K562 (cell line): ENCODE measurements around the gene PHF21A. TPM values are rescaled to one million over a fixed set of nuclear protein-coding genes. Genes with fewer than 3 reads are reported as not detected.

ENCODE experiments used
- ATAC-seq: fragments of 200-7000 bp; cut with Tn5 transposase; 3 replicates; pipeline ENCODE4 v1.9.1; 2020; ENCODE audit warnings: moderate library complexity
- BruUV-seq: library from RNA; stranded (reverse); fragments of 400-500 nt; replicated peaks from 2 replicates; lab custom pipeline; 2021; lab: Mats Ljungman, UMichigan
- CTCF ChIA-PET: fragments of 300-600 bp; formaldehyde crosslinking; extraction: SDS; loops from one replicate; lab custom pipeline; 2021; ENCODE audit warnings: low intra/inter-chr PET ratio; lab: Yijun Ruan, JAX
- POLR2A ChIA-PET: fragments of 300-600, 350-650 bp; sonication (Branson Sonifier 250); formaldehyde crosslinking; extraction: SDS; loops from one replicate; lab custom pipeline; 2021; ENCODE audit warnings: antibody characterized with exemption, inconsistent platforms; lab: Yijun Ruan, JAX
- DNase-seq, 4 experiments: peaks; one replicate each; pipeline versions ENCODE4 v3.0.0 to v3.0.0-alpha.2; 2011 to 2018; ENCODE audit warnings: low spot score in 3 of 4, mixed read lengths in 3 of 4; ENCODE audit errors: extremely low read depth in 1 of 4
- FAIRE-seq: peaks from 2 replicates; lab custom pipeline; 2011; peaks lifted over from hg19 to GRCh38; lab: Jason Lieb, UNC
- H2AFZ ChIP-seq: 2 replicates; pipeline ENCODE4 v1.6.0; 2011; ENCODE audit warnings: low read depth, low read length, control low read depth, inconsistent platforms
- H3K27ac ChIP-seq: fragments of 200-600 bp; 3 replicates; pipeline ENCODE4 v1.8.0; 2011; ENCODE audit warnings: low read depth, mild to moderate bottlenecking, control low read depth, inconsistent platforms, low read length, moderate library complexity, mixed read lengths; ENCODE audit errors: extremely low read depth
- H3K27me3 ChIP-seq, 2 experiments: fragments of 300-600 bp in 1 of 2; 2 replicates in 1 of 2; 3 replicates in 1 of 2; pipeline versions ENCODE4 v1.6.0 to v1.8.0; 2011; ENCODE audit warnings: inconsistent platforms in 2 of 2, low read length in 2 of 2, mild to moderate bottlenecking in 1 of 2, mixed read lengths in 1 of 2, moderate library complexity in 1 of 2; ENCODE audit not compliant: control insufficient read depth in 2 of 2, insufficient read depth in 2 of 2
- H3K36me3 ChIP-seq: fragments of 300-600 bp; 3 replicates; pipeline ENCODE4 v1.8.0; 2011; ENCODE audit warnings: mild to moderate bottlenecking, low read length, inconsistent platforms; ENCODE audit not compliant: control insufficient read depth, insufficient read depth
- H3K4me1 ChIP-seq, 2 experiments: fragments of 200-600 bp in 1 of 2; replicated peaks in 1 of 2; 2 replicates in 1 of 2; 3 replicates in 1 of 2; pipeline versions ENCODE4 v1.5.1 to v1.8.0; 2011; ENCODE audit warnings: inconsistent platforms in 2 of 2, low read length in 2 of 2, mild to moderate bottlenecking in 1 of 2, mixed read lengths in 1 of 2, moderate library complexity in 1 of 2; ENCODE audit not compliant: control insufficient read depth in 2 of 2, insufficient read depth in 2 of 2
- H3K4me2 ChIP-seq: 2 replicates; pipeline ENCODE4 v1.6.1; 2011; ENCODE audit warnings: low read length, control low read depth, inconsistent platforms, mixed read lengths; ENCODE audit not compliant: insufficient read depth
- H3K4me3 ChIP-seq: fragments of 200-600 bp; sonication (generic), shearing (Covaris generic); 2 replicates; pipeline ENCODE4 v1.5.1; 2016; ENCODE audit warnings: control low read depth, inconsistent platforms
- H3K79me2 ChIP-seq: fragments of 200-600 bp; 3 replicates; pipeline ENCODE4 v1.8.0; 2011; ENCODE audit warnings: low read length, inconsistent platforms; ENCODE audit not compliant: control insufficient read depth, insufficient read depth
- H3K9ac ChIP-seq, 2 experiments: 2 replicates each; pipeline versions ENCODE4 v1.6.0 to v1.6.1; 2011; ENCODE audit warnings: low read depth in 2 of 2, low read length in 2 of 2, control low read depth in 1 of 2, inconsistent platforms in 1 of 2, mild to moderate bottlenecking in 1 of 2, mixed read lengths in 1 of 2; ENCODE audit not compliant: insufficient read depth in 1 of 2
- H3K9me1 ChIP-seq: one replicate; pipeline ENCODE4 v1.6.0; 2011; ENCODE audit warnings: inconsistent platforms, mild to moderate bottlenecking, low read length, moderate library complexity; ENCODE audit not compliant: control insufficient read depth, insufficient read depth
- H3K9me3 ChIP-seq: replicated peaks from 2 replicates; pipeline ENCODE4 v1.5.1; 2011; ENCODE audit warnings: low read depth, low read length, inconsistent platforms; ENCODE audit not compliant: control insufficient read depth, insufficient read depth
- H4K20me1 ChIP-seq: replicated peaks from 2 replicates; pipeline ENCODE4 v1.6.1; 2011; ENCODE audit warnings: low read length, inconsistent platforms, mixed read lengths; ENCODE audit not compliant: control insufficient read depth, insufficient read depth
- E2F3 ChIP-seq: fragments of 250-450 bp; sonication (Bioruptor Pico); IDR thresholded peaks from 2 replicates; pipeline ENCODE4 v1.4.0; 2020; ENCODE audit warnings: mild to moderate bottlenecking
- KHSRP ChIP-seq: fragments of 450-650 bp; IDR thresholded peaks from 2 replicates; pipeline ENCODE4 v1.6.1; 2017
- KLF1 ChIP-seq: fragments of 450-650 bp; IDR thresholded peaks from 2 replicates; pipeline ENCODE4 v1.6.1; 2016; ENCODE audit warnings: missing genetic modification characterization, missing compliant biosample characterization
- KLF16 ChIP-seq: IDR thresholded peaks from 2 replicates; pipeline ENCODE4 v1.6.1; 2016; ENCODE audit warnings: antibody characterized with exemption
- MTA1 ChIP-seq: fragments of 450-650 bp; IDR thresholded peaks from 2 replicates; pipeline ENCODE4 v1.6.1; 2017; ENCODE audit warnings: borderline replicate concordance
- RBM14 ChIP-seq: fragments of 200-400 bp; formaldehyde crosslinking; IDR thresholded peaks from 2 replicates; pipeline ENCODE4 v1.6.1; 2018; ENCODE audit warnings: low read depth, mild to moderate bottlenecking, low read length, moderate library complexity, borderline replicate concordance; ENCODE audit not compliant: insufficient read depth
- RUNX1 ChIP-seq: sonication (generic); IDR thresholded peaks from 2 replicates; pipeline ENCODE4 v1.6.1; 2016; ENCODE audit warnings: antibody characterized with exemption, low read depth
- SMARCE1 ChIP-seq: fragments of 450-650 bp; IDR thresholded peaks from 2 replicates; pipeline ENCODE4 v1.7.1; 2016; ENCODE audit warnings: mild to moderate bottlenecking
- SRSF1 ChIP-seq: fragments of 200-400 bp; formaldehyde crosslinking; IDR thresholded peaks from 2 replicates; pipeline ENCODE4 v1.6.1; 2017; ENCODE audit warnings: mild to moderate bottlenecking, low read depth, low read length, moderate library complexity
- WHSC1 ChIP-seq: IDR thresholded peaks from one replicate; pipeline ENCODE4 v1.6.1; 2012; ENCODE audit warnings: low read length, control low read depth, inconsistent platforms
- ZEB2 ChIP-seq: fragments of 450-650 bp; IDR thresholded peaks from 2 replicates; pipeline ENCODE4 v1.6.1; 2016
- WGBS: fragments of 100-300 bp; shearing (Covaris generic); methylation state at CpG from one replicate; pipeline ENCODE4 v1.1.6; 2016; ENCODE audit warnings: low coverage, mixed read lengths; ENCODE audit not compliant: insufficient coverage; ENCODE audit errors: missing lambda C conversion rate; 5-methylcytosine and 5-hydroxymethylcytosine counted together
- in situ Hi-C: fragments of 300-500 bp; cut with MboI; formaldehyde crosslinking; loops from 4 replicates; pipeline ENCODE4 v1.15.0; 2018; ENCODE audit warnings: inconsistent platforms, mixed read lengths
- intact Hi-C: fragments of 100-400 bp; cut with micrococcal nuclease; formaldehyde crosslinking; loops from 2 replicates; pipeline ENCODE4 v1.14.2; 2022
- polyA plus RNA-seq, 8 experiments: library from polyadenylated mRNA; depleted of rRNA in 4 of 8; stranded (reverse) in 5 of 8; unstranded in 3 of 8; fragments of >200 nt; fragmentation: Nextera tagmentation in 2 of 8; fragmentation: Illumina TruSeq in 1 of 8; extraction: Ambion mirVana in 2 of 8; extraction: Trizol in 1 of 8; gene quantifications; 2 replicates each; pipeline versions ENCODE4 v1.2.1 to v1.2.3, GENCODE V29; 2011 to 2014; ENCODE audit warnings: inconsistent platforms in 1 of 8, missing spikeins in 1 of 8
- total RNA-seq, 7 experiments: library from RNA; depleted of rRNA in 6 of 7; stranded (reverse); fragments of >200 nt in 6 of 7; fragmentation: Illumina TruSeq in 2 of 7; extraction: Trizol in 2 of 7; gene quantifications; 2 replicates each; pipeline versions ENCODE4 v1.2.1 to v1.2.3, GENCODE V29; 2011 to 2021; ENCODE audit warnings: low replicate concordance in 1 of 7
- TF ChIP-seq, protein P1 (sequence below): fragments of 200-800 bp; sonication (Bioruptor generic); IDR thresholded peaks from 2 replicates; pipeline ENCODE4 v1.6.1; 2017; ENCODE audit warnings: missing genetic modification characterization, missing compliant biosample characterization
- TF ChIP-seq, protein P2 (sequence below): fragments of 450-650 bp; IDR thresholded peaks from 2 replicates; pipeline ENCODE4 v1.7.1; 2018; ENCODE audit warnings: mild to moderate bottlenecking, low read depth; ENCODE audit not compliant: partially characterized antibody
- TF ChIP-seq, protein P3 (sequence below): fragments of 200-800 bp; sonication (Bioruptor generic); IDR thresholded peaks from 2 replicates; pipeline ENCODE4 v1.6.1; 2017; ENCODE audit warnings: missing genetic modification characterization, missing compliant biosample characterization

The PHF21A gene
- total and polyA plus RNA-seq, 9 of the 15 experiments (the other 6 are each of a cell fraction or from before 2014, with no cell fraction given), result 1.5 to 32.4 (median 10.7) TPM

DNA sequence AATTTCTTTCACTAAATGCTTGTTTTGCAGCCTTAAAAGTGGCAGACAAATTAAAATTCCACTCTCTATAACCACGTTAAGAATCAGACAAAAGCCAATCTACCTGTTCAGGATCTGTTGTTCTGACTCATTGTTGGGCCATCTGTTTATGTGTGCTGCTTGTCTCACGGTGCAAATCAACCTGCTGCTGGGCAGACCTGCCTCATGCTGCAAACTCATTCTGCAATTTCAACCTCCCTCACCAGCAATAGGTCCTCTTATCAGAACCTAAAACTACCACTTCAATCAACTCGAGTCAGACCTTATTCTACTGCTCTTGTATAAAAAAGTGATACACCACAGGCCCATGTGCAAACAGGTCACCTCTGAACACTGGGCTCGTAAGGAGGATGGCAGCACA, 123.7 kb downstream of the PHF21A start (continued):
- TF ChIP-seq, protein P1, sequence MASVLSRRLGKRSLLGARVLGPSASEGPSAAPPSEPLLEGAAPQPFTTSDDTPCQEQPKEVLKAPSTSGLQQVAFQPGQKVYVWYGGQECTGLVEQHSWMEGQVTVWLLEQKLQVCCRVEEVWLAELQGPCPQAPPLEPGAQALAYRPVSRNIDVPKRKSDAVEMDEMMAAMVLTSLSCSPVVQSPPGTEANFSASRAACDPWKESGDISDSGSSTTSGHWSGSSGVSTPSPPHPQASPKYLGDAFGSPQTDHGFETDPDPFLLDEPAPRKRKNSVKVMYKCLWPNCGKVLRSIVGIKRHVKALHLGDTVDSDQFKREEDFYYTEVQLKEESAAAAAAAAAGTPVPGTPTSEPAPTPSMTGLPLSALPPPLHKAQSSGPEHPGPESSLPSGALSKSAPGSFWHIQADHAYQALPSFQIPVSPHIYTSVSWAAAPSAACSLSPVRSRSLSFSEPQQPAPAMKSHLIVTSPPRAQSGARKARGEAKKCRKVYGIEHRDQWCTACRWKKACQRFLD (CRISPR knock-in tag), result no peak
- TF ChIP-seq KHSRP (no peak), ZEB2 (peak; percentile 77), WHSC1 (no peak), E2F3 (CRISPR knock-in tag) (no peak), SMARCE1 (peak; percentile 37; the same call in 1 of the 2 replicates)
- TF ChIP-seq, protein P2, sequence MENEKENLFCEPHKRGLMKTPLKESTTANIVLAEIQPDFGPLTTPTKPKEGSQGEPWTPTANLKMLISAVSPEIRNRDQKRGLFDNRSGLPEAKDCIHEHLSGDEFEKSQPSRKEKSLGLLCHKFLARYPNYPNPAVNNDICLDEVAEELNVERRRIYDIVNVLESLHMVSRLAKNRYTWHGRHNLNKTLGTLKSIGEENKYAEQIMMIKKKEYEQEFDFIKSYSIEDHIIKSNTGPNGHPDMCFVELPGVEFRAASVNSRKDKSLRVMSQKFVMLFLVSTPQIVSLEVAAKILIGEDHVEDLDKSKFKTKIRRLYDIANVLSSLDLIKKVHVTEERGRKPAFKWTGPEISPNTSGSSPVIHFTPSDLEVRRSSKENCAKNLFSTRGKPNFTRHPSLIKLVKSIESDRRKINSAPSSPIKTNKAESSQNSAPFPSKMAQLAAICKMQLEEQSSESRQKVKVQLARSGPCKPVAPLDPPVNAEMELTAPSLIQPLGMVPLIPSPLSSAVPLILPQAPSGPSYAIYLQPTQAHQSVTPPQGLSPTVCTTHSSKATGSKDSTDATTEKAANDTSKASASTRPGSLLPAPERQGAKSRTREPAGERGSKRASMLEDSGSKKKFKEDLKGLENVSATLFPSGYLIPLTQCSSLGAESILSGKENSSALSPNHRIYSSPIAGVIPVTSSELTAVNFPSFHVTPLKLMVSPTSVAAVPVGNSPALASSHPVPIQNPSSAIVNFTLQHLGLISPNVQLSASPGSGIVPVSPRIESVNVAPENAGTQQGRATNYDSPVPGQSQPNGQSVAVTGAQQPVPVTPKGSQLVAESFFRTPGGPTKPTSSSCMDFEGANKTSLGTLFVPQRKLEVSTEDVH, result no peak

DNA sequence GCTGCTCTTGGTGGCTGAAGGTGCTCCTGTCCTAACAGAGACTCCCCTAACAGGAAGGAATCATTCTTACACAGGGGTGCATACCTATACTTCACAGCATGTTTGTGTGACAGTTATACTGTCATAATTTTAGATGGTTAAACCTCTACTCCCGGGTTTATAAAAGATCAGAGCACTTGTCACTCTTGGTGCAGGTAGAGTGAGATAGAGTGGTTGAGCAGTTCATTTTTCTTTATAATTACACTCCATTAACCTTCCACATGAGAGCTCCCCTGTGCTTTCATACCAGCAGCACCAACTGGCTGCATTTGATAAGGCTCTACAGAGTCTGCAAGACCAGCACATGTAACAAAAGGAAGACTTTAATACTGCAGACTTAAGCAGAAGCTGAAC, 125.9 kb downstream of the PHF21A start:
- BruUV-seq, result no TSS peak
- POLR2A ChIA-PET, result interaction anchor here (0.6 to 4.0 kb wide), 25 partner anchors 8 to 1556 kb away, joined by 3 to 41 read pairs (median 4); no protein-coding TSS in a partner anchor
- intact Hi-C loops, result loop anchor here (2.0 to 10.0 kb wide), 2 partner anchors 31 to 109 kb away; no protein-coding TSS in a partner anchor
- no peak for TF ChIP-seq KLF1 (tag)
- TF ChIP-seq SRSF1, result no peak
- no peak for TF ChIP-seq RUNX1
- no peak; the same call in 1 of the 2 replicates for TF ChIP-seq KLF16
- TF ChIP-seq, protein P3, sequence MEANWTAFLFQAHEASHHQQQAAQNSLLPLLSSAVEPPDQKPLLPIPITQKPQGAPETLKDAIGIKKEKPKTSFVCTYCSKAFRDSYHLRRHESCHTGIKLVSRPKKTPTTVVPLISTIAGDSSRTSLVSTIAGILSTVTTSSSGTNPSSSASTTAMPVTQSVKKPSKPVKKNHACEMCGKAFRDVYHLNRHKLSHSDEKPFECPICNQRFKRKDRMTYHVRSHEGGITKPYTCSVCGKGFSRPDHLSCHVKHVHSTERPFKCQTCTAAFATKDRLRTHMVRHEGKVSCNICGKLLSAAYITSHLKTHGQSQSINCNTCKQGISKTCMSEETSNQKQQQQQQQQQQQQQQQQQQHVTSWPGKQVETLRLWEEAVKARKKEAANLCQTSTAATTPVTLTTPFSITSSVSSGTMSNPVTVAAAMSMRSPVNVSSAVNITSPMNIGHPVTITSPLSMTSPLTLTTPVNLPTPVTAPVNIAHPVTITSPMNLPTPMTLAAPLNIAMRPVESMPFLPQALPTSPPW (CRISPR knock-in tag), result no peak
- TF ChIP-seq RBM14, result no peak
- TF ChIP-seq MTA1, result no peak

More for the DNA sequence above, 125.9 kb downstream of the PHF21A start:
- Histone ChIP-seq H3K4me1 (peaks cover 24 to 77% of the 10 kb centered on the region in 2 experiments), H3K79me2 (peaks cover 58% of the 10 kb centered on the region), H3K9ac (peak overlapping the region in 1 of 2 experiments; percentile 90; a peak in 2 of 4 replicates), H3K27ac (peak overlapping the region; percentile 98), H4K20me1 (no peaks in the 10 kb centered on the region), H3K9me3 (no peaks in the 10 kb centered on the region), H2AFZ (peak overlapping the region; percentile 69), H3K4me3 (peak overlapping the region; percentile 7; the same call in 1 of the 2 replicates), H3K9me1 (no peaks in the 10 kb centered on the region), H3K4me2 (peak overlapping the region; percentile 88), H3K36me3 (no peaks in the 10 kb centered on the region), H3K27me3 (no peaks in the 10 kb centered on the region)
- WGBS, result 7% methylated on average over 1 of the region's 1 CpG
- FAIRE-seq, result peak; percentile 91
- ATAC-seq, result peak; percentile 68
- peak; percentile 62 to 89 (median 76) for DNase-seq
- CTCF ChIA-PET, result no interaction called here
- in situ Hi-C loops, result no loop called here
